Caco-2 (cell line): Measurements from ENCODE around the gene PTP4A1. TPM values are rescaled to one million over a fixed set of nuclear protein-coding genes. Genes with fewer than 3 reads are reported as not detected.

ENCODE experiments used
- BruUV-seq: library from RNA; stranded (reverse); fragments of 400-500 nt; replicated peaks from 2 replicates; lab custom pipeline; 2021; lab: Mats Ljungman, UMichigan
- CTCF ChIA-PET: fragments of 300-600 bp; sonication (Branson Sonifier 250); formaldehyde crosslinking; loops from one replicate; lab custom pipeline; 2022; ENCODE audit warnings: antibody characterized with exemption; lab: Charles Lee
- POLR2A ChIA-PET: fragments of 300-600 bp; sonication (Branson Sonifier 250); formaldehyde crosslinking; loops from one replicate; lab custom pipeline; 2022; ENCODE audit warnings: antibody characterized with exemption; lab: Charles Lee
- DNase-seq, 2 experiments: peaks; one replicate each; pipeline versions ENCODE4 v3.0.0 to v3.0.0-alpha.2; 2020 to 2022
- H3K27me3 ChIP-seq: replicated peaks from 2 replicates; pipeline ENCODE4 v1.6.0; 2011; ENCODE audit warnings: low read length; ENCODE audit not compliant: control insufficient read depth, insufficient read depth
- H3K36me3 ChIP-seq: 2 replicates; pipeline ENCODE4 v1.5.1; 2011; ENCODE audit warnings: low read length; ENCODE audit not compliant: control insufficient read depth, insufficient read depth
- H3K4me1 ChIP-seq: fragments of 250-450 bp; sonication (Bioruptor Pico); 2 replicates; pipeline ENCODE4 v1.5.1; 2020; ENCODE audit warnings: mild to moderate bottlenecking
- H3K4me3 ChIP-seq: 2 replicates; pipeline ENCODE4 v1.5.1; 2011; ENCODE audit warnings: low read depth, mild to moderate bottlenecking, control low read depth, low read length
- H3K9me3 ChIP-seq: fragments of 250-450 bp; sonication (Bioruptor Pico); 2 replicates; pipeline ENCODE4 v1.5.1; 2020; ENCODE audit warnings: mild to moderate bottlenecking, moderate library complexity
- H3K27ac Mint-ChIP-seq: one replicate; pipeline ENCODE4 v1.8.0; 2022; ENCODE audit warnings: mixed read lengths; ENCODE audit not compliant: unreplicated experiment
- H3K27me3 Mint-ChIP-seq: one replicate; pipeline ENCODE4 v1.8.0; 2022; ENCODE audit warnings: mixed read lengths; ENCODE audit not compliant: insufficient read depth, unreplicated experiment
- H3K36me3 Mint-ChIP-seq: one replicate; pipeline ENCODE4 v1.8.0; 2022; ENCODE audit warnings: mild to moderate bottlenecking, mixed read lengths; ENCODE audit not compliant: insufficient read depth, unreplicated experiment
- H3K4me1 Mint-ChIP-seq: one replicate; pipeline ENCODE4 v1.8.0; 2022; ENCODE audit warnings: low read depth, mixed read lengths; ENCODE audit not compliant: unreplicated experiment
- H3K4me3 Mint-ChIP-seq: one replicate; pipeline ENCODE4 v1.8.0; 2022; ENCODE audit warnings: mild to moderate bottlenecking, moderate library complexity, mixed read lengths; ENCODE audit not compliant: unreplicated experiment
- H3K9me3 Mint-ChIP-seq: one replicate; pipeline ENCODE4 v1.8.0; 2022; ENCODE audit warnings: mixed read lengths; ENCODE audit not compliant: unreplicated experiment
- intact Hi-C: fragments of 100-400 bp; cut with micrococcal nuclease; formaldehyde crosslinking; loops from one replicate; pipeline ENCODE4 v1.10.0; 2022; ENCODE audit not compliant: unreplicated experiment
- total RNA-seq: library from RNA; stranded (reverse); gene quantifications from 2 replicates; pipeline ENCODE4 v1.2.3, GENCODE V29; 2022
- TF ChIP-seq, protein P1 (sequence below), 2 experiments: fragments of 200-600 bp in 1 of 2; IDR thresholded peaks; 1 replicate in 1 of 2; 2 replicates in 1 of 2; pipeline versions ENCODE4 v1.5.1 to v1.8.0; 2011 to 2022; ENCODE audit warnings: antibody characterized with exemption in 1 of 2, control low read depth in 1 of 2, inconsistent platforms in 1 of 2, low read depth in 1 of 2, low read length in 1 of 2, mild to moderate bottlenecking in 1 of 2, moderate library complexity in 1 of 2; ENCODE audit not compliant: insufficient read depth in 1 of 2, severe bottlenecking in 1 of 2, unreplicated experiment in 1 of 2

Gene PTP4A1
- total RNA-seq, 1 experiment from 2014 or later: 129 TPM

DNA sequence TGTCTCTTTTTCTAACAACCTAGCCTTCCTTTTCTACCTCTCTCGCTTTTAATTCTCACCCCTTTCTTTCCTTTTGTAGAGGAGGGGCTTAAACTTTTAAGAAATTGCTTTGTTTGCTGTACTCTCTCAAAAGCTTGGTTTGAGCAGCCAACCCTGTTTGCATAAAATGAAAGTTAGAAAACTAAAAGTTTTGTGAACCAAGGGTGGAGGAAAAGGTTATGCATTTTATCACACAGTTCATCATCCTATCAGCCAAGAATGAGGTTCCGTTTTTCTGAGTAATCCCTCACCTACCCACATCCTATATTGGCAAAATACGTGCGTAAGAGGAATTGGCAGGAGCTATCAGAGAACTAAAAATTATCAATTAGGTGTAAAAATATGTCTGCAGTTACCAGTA lies 42.8 kb upstream of the PTP4A1 start:
- CTCF ChIA-PET: no interaction called here
- no peaks in the 10 kb centered on the region for H3K9me3 Mint-ChIP-seq

DNA sequence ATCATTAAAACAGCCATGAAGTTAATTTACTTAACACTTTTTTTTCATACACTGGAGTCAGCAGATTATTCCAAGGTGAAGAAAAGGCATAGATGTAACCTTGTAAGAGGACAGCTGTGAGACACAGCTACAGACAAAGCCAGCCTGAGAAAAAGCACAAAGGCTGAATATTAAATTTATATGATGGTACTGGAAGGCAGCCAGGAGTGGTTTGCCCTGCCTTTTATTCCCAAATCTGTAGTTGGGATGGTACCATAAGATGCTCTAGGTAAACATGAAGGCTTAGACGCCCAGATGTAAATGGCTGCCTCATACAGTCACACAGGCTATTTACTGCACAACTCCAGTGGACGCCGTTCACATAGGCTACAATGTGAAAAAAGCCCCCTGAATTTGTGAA lies 42.1 kb upstream of the PTP4A1 start:
- CTCF ChIA-PET: no interaction called here
- Histone ChIP-seq H3K9me3 (no peaks in the 10 kb centered on the region), H3K27me3 (no peaks in the 10 kb centered on the region), H3K4me1 (peaks cover 5% of the 10 kb centered on the region; the same call in 1 of the 2 replicates), H3K36me3 (no peaks in the 10 kb centered on the region), H3K4me3 (no peak overlapping the region)
- BruUV-seq: no TSS peak
- TF ChIP-seq, protein P1, sequence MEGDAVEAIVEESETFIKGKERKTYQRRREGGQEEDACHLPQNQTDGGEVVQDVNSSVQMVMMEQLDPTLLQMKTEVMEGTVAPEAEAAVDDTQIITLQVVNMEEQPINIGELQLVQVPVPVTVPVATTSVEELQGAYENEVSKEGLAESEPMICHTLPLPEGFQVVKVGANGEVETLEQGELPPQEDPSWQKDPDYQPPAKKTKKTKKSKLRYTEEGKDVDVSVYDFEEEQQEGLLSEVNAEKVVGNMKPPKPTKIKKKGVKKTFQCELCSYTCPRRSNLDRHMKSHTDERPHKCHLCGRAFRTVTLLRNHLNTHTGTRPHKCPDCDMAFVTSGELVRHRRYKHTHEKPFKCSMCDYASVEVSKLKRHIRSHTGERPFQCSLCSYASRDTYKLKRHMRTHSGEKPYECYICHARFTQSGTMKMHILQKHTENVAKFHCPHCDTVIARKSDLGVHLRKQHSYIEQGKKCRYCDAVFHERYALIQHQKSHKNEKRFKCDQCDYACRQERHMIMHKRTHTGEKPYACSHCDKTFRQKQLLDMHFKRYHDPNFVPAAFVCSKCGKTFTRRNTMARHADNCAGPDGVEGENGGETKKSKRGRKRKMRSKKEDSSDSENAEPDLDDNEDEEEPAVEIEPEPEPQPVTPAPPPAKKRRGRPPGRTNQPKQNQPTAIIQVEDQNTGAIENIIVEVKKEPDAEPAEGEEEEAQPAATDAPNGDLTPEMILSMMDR (IDR thresholded peaks at IDR 0.05; ENCODE audit: insufficient read depth in 1 of 2, low read depth in 1 of 2, low read length in 1 of 2, severe bottlenecking in 1 of 2, unreplicated experiment in 1 of 2): no peak
- intact Hi-C loops: no loop called here
- Mint-ChIP-seq H3K27me3 (no peaks in the 10 kb centered on the region), H3K9me3 (no peaks in the 10 kb centered on the region), H3K27ac (no peak overlapping the region), H3K36me3 (no peaks in the 10 kb centered on the region), H3K4me3 (no peak overlapping the region), H3K4me1 (peaks cover 20% of the 10 kb centered on the region)
- POLR2A ChIA-PET: no interaction called here
- DNase-seq: no peak

More for the DNA sequence above, 42.8 kb upstream of the PTP4A1 start:
- no peaks in the 10 kb centered on the region for H3K27me3 Mint-ChIP-seq
- no peaks in the 10 kb centered on the region for H3K36me3 Mint-ChIP-seq
- Histone ChIP-seq H3K9me3 (no peaks in the 10 kb centered on the region; the same call in 1 of the 2 replicates), H3K4me3 (no peak overlapping the region), H3K36me3 (no peaks in the 10 kb centered on the region), H3K4me1 (peaks cover 5% of the 10 kb centered on the region; the same call in 1 of the 2 replicates), H3K27me3 (no peaks in the 10 kb centered on the region)
- no peak for DNase-seq
- H3K4me3 Mint-ChIP-seq: no peak overlapping the region
- TF ChIP-seq, protein P1 (IDR thresholded peaks at IDR 0.05; ENCODE audit: insufficient read depth in 1 of 2, low read depth in 1 of 2, low read length in 1 of 2, severe bottlenecking in 1 of 2, unreplicated experiment in 1 of 2): no peak
- H3K4me1 Mint-ChIP-seq: peaks cover 20% of the 10 kb centered on the region
- POLR2A ChIA-PET: no interaction called here
- H3K27ac Mint-ChIP-seq: no peak overlapping the region
- intact Hi-C loops: no loop called here
- no TSS peak for BruUV-seq

DNA sequence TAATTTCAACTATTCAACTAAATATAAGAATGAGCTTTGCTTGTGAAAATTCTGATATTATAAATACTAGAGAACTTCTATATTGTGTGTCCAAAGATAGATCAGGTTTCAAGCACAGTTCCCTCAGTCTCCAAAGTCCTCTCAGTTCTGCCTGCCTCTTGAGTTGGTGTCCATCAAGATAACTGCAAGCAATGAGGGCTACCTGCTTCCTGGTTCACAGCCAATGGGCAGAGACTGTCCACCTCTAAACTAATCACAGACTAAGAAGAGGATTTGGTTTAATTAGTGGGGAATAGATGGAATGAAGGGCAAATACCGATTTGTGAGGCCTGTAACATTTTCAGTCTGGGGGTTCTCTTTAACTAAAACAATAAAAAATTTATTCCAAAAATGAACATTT lies 41.3 kb upstream of the PTP4A1 start:
- no peaks in the 10 kb centered on the region for H3K36me3 Mint-ChIP-seq
- Histone ChIP-seq H3K4me3 (no peak overlapping the region), H3K36me3 (no peaks in the 10 kb centered on the region), H3K9me3 (no peaks in the 10 kb centered on the region), H3K4me1 (peaks cover 5% of the 10 kb centered on the region; the same call in 1 of the 2 replicates), H3K27me3 (no peaks in the 10 kb centered on the region)
- H3K27ac Mint-ChIP-seq: no peak overlapping the region
- intact Hi-C loops: no loop called here
- POLR2A ChIA-PET: no interaction called here
- no peak overlapping the region for H3K4me3 Mint-ChIP-seq
- peaks cover 14% of the 10 kb centered on the region for H3K4me1 Mint-ChIP-seq
- DNase-seq: no peak
- H3K9me3 Mint-ChIP-seq: no peaks in the 10 kb centered on the region
- no TSS peak for BruUV-seq
- no peaks in the 10 kb centered on the region for H3K27me3 Mint-ChIP-seq
- CTCF ChIA-PET: no interaction called here
- TF ChIP-seq, protein P1 (IDR thresholded peaks at IDR 0.05; ENCODE audit: insufficient read depth in 1 of 2, low read depth in 1 of 2, low read length in 1 of 2, severe bottlenecking in 1 of 2, unreplicated experiment in 1 of 2): no peak
